H1 (cell line): ENCODE measurements around the gene SLC25A48. TPM values are rescaled to one million over a fixed set of nuclear protein-coding genes. Genes with fewer than 3 reads are reported as not detected.
A peak's percentile ranks its signal among the peaks of the same experiment; 100 is the strongest.

Experiments used
- CTCF ChIA-PET: fragments of 300-600 bp; sonication (Branson Sonifier 250); formaldehyde crosslinking; loops from one replicate; lab custom pipeline; 2021; ENCODE audit not compliant: partially characterized antibody; lab: Charles Lee
- POLR2A ChIA-PET: fragments of 300-600 bp; sonication (Branson Sonifier 250); formaldehyde crosslinking; loops from one replicate; lab custom pipeline; 2021; ENCODE audit warnings: inconsistent platforms; ENCODE audit not compliant: partially characterized antibody; lab: Charles Lee
- DNase-seq, 2 experiments: peaks; one replicate each; pipeline versions ENCODE4 v3.0.0 to v3.0.0-alpha.2; 2010 to 2022; ENCODE audit warnings: low spot score in 2 of 2, low read depth in 1 of 2, mixed read lengths in 1 of 2
- FAIRE-seq: peaks from 2 replicates; lab custom pipeline; 2011; peaks lifted over from hg19 to GRCh38; lab: Jason Lieb, UNC
- H2AFZ ChIP-seq: 2 replicates; pipeline ENCODE4 v1.8.1; 2012; ENCODE audit warnings: low read length, inconsistent platforms
- H2AK5ac ChIP-seq: 2 replicates; pipeline ENCODE4 v1.6.1; 2013; ENCODE audit warnings: low read depth, low read length
- H2BK120ac ChIP-seq: replicated peaks from 2 replicates; pipeline ENCODE3; 2013; ENCODE audit warnings: low read depth, low read length, inconsistent platforms
- H2BK12ac ChIP-seq: 2 replicates; pipeline ENCODE4 v1.6.1; 2013; ENCODE audit warnings: low read depth, low read length
- H2BK15ac ChIP-seq: 2 replicates; pipeline ENCODE4 v1.6.1; 2013; ENCODE audit warnings: low read length
- H2BK20ac ChIP-seq: 2 replicates; pipeline ENCODE4 v1.6.1; 2013; ENCODE audit warnings: low read length
- H2BK5ac ChIP-seq: 2 replicates; pipeline ENCODE4 v1.6.1; 2013; ENCODE audit warnings: low read depth, low read length
- H3K14ac ChIP-seq: 2 replicates; pipeline ENCODE4 v1.6.1; 2013; ENCODE audit warnings: inconsistent platforms; ENCODE audit not compliant: insufficient read length
- H3K18ac ChIP-seq: 2 replicates; pipeline ENCODE4 v1.6.1; 2013; ENCODE audit warnings: low read length; ENCODE audit errors: extremely low read depth
- H3K23ac ChIP-seq: 2 replicates; pipeline ENCODE4 v1.6.1; 2013; ENCODE audit warnings: inconsistent platforms; ENCODE audit not compliant: insufficient read length
- H3K23me2 ChIP-seq: 2 replicates; pipeline ENCODE4 v1.6.1; 2013; ENCODE audit warnings: low read depth, low read length
- H3K27ac ChIP-seq: 2 replicates; pipeline ENCODE4 v1.6.1; 2011; ENCODE audit warnings: low read depth, low read length, inconsistent platforms
- H3K27me3 ChIP-seq, 4 experiments: replicated peaks in 1 of 4; 1 replicate in 1 of 4; 2 replicates in 3 of 4; pipeline versions ENCODE4 v1.6.1 to v1.8.1; 2011 to 2013; ENCODE audit warnings: low read length in 3 of 4, mild to moderate bottlenecking in 3 of 4, inconsistent platforms in 2 of 4, mixed read lengths in 2 of 4, moderate library complexity in 1 of 4; ENCODE audit not compliant: control insufficient read depth in 3 of 4, insufficient read depth in 3 of 4; ENCODE audit errors: extremely low read depth in 1 of 4
- H3K36me3 ChIP-seq, 4 experiments: 2 replicates each; pipeline versions ENCODE4 v1.6.1 to v1.8.1; 2011 to 2013; ENCODE audit warnings: mild to moderate bottlenecking in 4 of 4, low read length in 3 of 4, moderate library complexity in 2 of 4, control low read depth in 1 of 4, inconsistent platforms in 1 of 4; ENCODE audit not compliant: insufficient read depth in 4 of 4, control insufficient read depth in 2 of 4
- H3K4ac ChIP-seq: replicated peaks from 2 replicates; pipeline ENCODE3; 2013; ENCODE audit warnings: low read length, low read depth, mixed read lengths, inconsistent platforms; ENCODE audit not compliant: insufficient read length
- H3K4me1 ChIP-seq, 4 experiments: replicated peaks in 1 of 4; 1 replicate in 1 of 4; 2 replicates in 3 of 4; pipeline versions ENCODE4 v1.6.1 to v1.8.1; 2011 to 2013; ENCODE audit warnings: low read length in 3 of 4, inconsistent platforms in 2 of 4, mixed read lengths in 1 of 4; ENCODE audit not compliant: insufficient read depth in 4 of 4, control insufficient read depth in 3 of 4
- H3K4me2 ChIP-seq, 2 experiments: 2 replicates each; pipeline versions ENCODE4 v1.6.1 to v1.8.1; 2011 to 2013; ENCODE audit warnings: low read depth in 2 of 2, low read length in 2 of 2, control low read depth in 1 of 2, inconsistent platforms in 1 of 2, mild to moderate bottlenecking in 1 of 2; ENCODE audit not compliant: insufficient read depth in 1 of 2
- H3K4me3 ChIP-seq, 4 experiments: fragments of 200-600, 300-600 bp in 1 of 4; sonication (generic), shearing (Covaris generic), sonication (Bioruptor Twin) in 1 of 4; 2 replicates each; pipeline versions ENCODE4 v1.5.1 to v1.8.1; 2011 to 2016; ENCODE audit warnings: low read length in 4 of 4, low read depth in 3 of 4, control low read depth in 2 of 4, inconsistent platforms in 2 of 4, mild to moderate bottlenecking in 2 of 4, mixed read lengths in 1 of 4, moderate library complexity in 1 of 4; ENCODE audit not compliant: insufficient read depth in 2 of 4; ENCODE audit errors: extremely low read depth in 1 of 4
- H3K56ac ChIP-seq: replicated peaks from 2 replicates; pipeline ENCODE3; 2013; ENCODE audit warnings: low read depth, mild to moderate bottlenecking, mixed read lengths, low read length, inconsistent platforms; ENCODE audit not compliant: insufficient read length
- H3K79me1 ChIP-seq: 2 replicates; pipeline ENCODE4 v1.6.1; 2013; ENCODE audit warnings: low read depth, low read length, control low read depth
- H3K79me2 ChIP-seq, 2 experiments: 2 replicates each; pipeline versions ENCODE4 v1.6.1 to v1.8.1; 2012 to 2013; ENCODE audit warnings: low read length in 2 of 2, mild to moderate bottlenecking in 2 of 2, inconsistent platforms in 1 of 2; ENCODE audit not compliant: insufficient read depth in 2 of 2, control insufficient read depth in 1 of 2
- H3K9ac ChIP-seq, 4 experiments: replicated peaks in 1 of 4; 1 replicate in 1 of 4; 2 replicates in 3 of 4; pipeline versions ENCODE4 v1.6.1 to v1.8.1; 2011 to 2013; ENCODE audit warnings: low read depth in 3 of 4, low read length in 3 of 4, control low read depth in 2 of 4, mild to moderate bottlenecking in 2 of 4, moderate library complexity in 2 of 4, inconsistent platforms in 1 of 4; ENCODE audit errors: extremely low read depth in 1 of 4
- H3K9me3 ChIP-seq, 2 experiments: 2 replicates each; pipeline versions ENCODE4 v1.6.1 to v1.8.1; 2012 to 2013; ENCODE audit warnings: mild to moderate bottlenecking in 2 of 2, moderate library complexity in 2 of 2, control low read depth in 1 of 2, inconsistent platforms in 1 of 2, low read depth in 1 of 2, low read length in 1 of 2, mixed read lengths in 1 of 2; ENCODE audit not compliant: insufficient read depth in 2 of 2
- H4K20me1 ChIP-seq, 2 experiments: replicated peaks in 1 of 2; 2 replicates each; pipeline versions ENCODE3 to v1.8.1; 2011 to 2013; ENCODE audit warnings: inconsistent platforms in 2 of 2, low read length in 2 of 2, mild to moderate bottlenecking in 1 of 2; ENCODE audit not compliant: insufficient read depth in 2 of 2, control insufficient read depth in 1 of 2
- H4K5ac ChIP-seq: 2 replicates; pipeline ENCODE4 v1.6.1; 2013; ENCODE audit warnings: low read length, low read depth, mixed read lengths, inconsistent platforms; ENCODE audit not compliant: insufficient read length
- H4K8ac ChIP-seq: 2 replicates; pipeline ENCODE4 v1.8.0; 2013; ENCODE audit warnings: mild to moderate bottlenecking, moderate library complexity, low read length, inconsistent platforms; ENCODE audit not compliant: insufficient read depth; ENCODE audit errors: extremely low read depth
- H4K91ac ChIP-seq: replicated peaks from 2 replicates; pipeline ENCODE3; 2013; ENCODE audit warnings: low read length, mixed read lengths, inconsistent platforms; ENCODE audit not compliant: insufficient read length
- CBX5 ChIP-seq: fragments of 300-800, 300-1000 bp; sonication (generic); IDR thresholded peaks from 2 replicates; pipeline ENCODE4 v1.7.1; 2016; ENCODE audit warnings: antibody characterized with exemption, low read length, low read depth
- CHD2 ChIP-seq: IDR thresholded peaks from 2 replicates; pipeline ENCODE4 v1.6.1; 2012; ENCODE audit warnings: low read length, improper control_type of control experiment
- MAFK ChIP-seq: IDR thresholded peaks from 2 replicates; pipeline ENCODE4 v1.6.1; 2012; ENCODE audit warnings: low read depth, mild to moderate bottlenecking, improper control_type of control experiment, low read length
- RAD21 ChIP-seq, 2 experiments: IDR thresholded peaks in 1 of 2; conservative IDR thresholded peaks in 1 of 2; 2 replicates each; pipeline ENCODE4 v1.6.1; 2011; ENCODE audit warnings: low read depth in 2 of 2, low read length in 2 of 2, improper control_type of control experiment in 1 of 2, inconsistent platforms in 1 of 2, mild to moderate bottlenecking in 1 of 2, moderate library complexity in 1 of 2
- TEAD4 ChIP-seq: IDR thresholded peaks from 2 replicates; pipeline ENCODE4 v1.6.1; 2012; ENCODE audit warnings: low read depth, low read length, inconsistent platforms, mixed read lengths
- WGBS, 2 experiments: shearing (Covaris generic) in 1 of 2; methylation state at CpG; one replicate each; pipeline versions ENCODE4 v1.1.6 to v1.1.7; 2013 to 2015; ENCODE audit warnings: low lambda C conversion rate in 2 of 2, mixed read lengths in 2 of 2, inconsistent platforms in 1 of 2, low coverage in 1 of 2, missing lambda C conversion rate in 1 of 2; ENCODE audit not compliant: insufficient replicate concordance in 2 of 2, insufficient coverage in 1 of 2, insufficient read length in 1 of 2; ENCODE audit errors: extremely low coverage in 1 of 2, missing lambda C conversion rate in 1 of 2; 5-methylcytosine and 5-hydroxymethylcytosine counted together
- polyA plus RNA-seq, 7 experiments: library from polyadenylated mRNA; depleted of rRNA in 3 of 7; stranded (reverse) in 5 of 7; unstranded in 2 of 7; fragments of >200 nt in 5 of 7; fragments of 200-250 nt in 2 of 7; gene quantifications; 1 replicate in 5 of 7; 2 replicates in 1 of 7; 4 replicates in 1 of 7; pipeline versions ENCODE4 v1.2.1 to v1.2.3, GENCODE V29; 2011 to 2013; ENCODE audit warnings: missing spikeins in 2 of 7, mixed read lengths in 2 of 7
- total RNA-seq: library from RNA; stranded (reverse); fragmentation: NEBNext Ultra II Directional; extraction: Animal tissue kit (Norgen Biotek cat#: 25700); gene quantifications from 2 replicates; pipeline ENCODE4 v1.2.1, GENCODE V29; 2021

The SLC25A48 gene
- total and polyA plus RNA-seq, 2 of the 8 experiments (the other 6 are each of a cell fraction or from before 2014, with no cell fraction given), result 1.3 to 1.8 TPM

GRCh38 chr5:135832941-135833920, 1.2 kb upstream of the SLC25A48 start:
- Histone ChIP-seq H2AK5ac (no peak overlapping the region), H3K4me2 (no peak overlapping the region; a peak in 1 of 4 replicates), H3K4ac (no peak overlapping the region), H3K9ac (no peak overlapping the region), H2BK12ac (no peak overlapping the region), H2BK5ac (no peak overlapping the region), H3K56ac (no peak overlapping the region), H3K23ac (no peak overlapping the region), H2AFZ (no peak overlapping the region), H2BK15ac (no peak overlapping the region), H3K36me3 (no peaks in the 10 kb centered on the region), H3K4me3 (no peak overlapping the region), H4K91ac (no peak overlapping the region), H2BK20ac (no peak overlapping the region), H3K79me1 (no peaks in the 10 kb centered on the region), H3K27me3 (peaks cover 8 to 44% (median 32%) of the 10 kb centered on the region in 4 experiments), H3K18ac (no peak overlapping the region), H4K8ac (no peak overlapping the region; the same call in 1 of the 2 replicates), H3K14ac (no peak overlapping the region), H3K4me1 (peaks cover 0 to 5% (median 1%) of the 10 kb centered on the region in 4 experiments; a peak in 2 of 7 replicates), H3K9me3 (peaks cover under 1 to 1% of the 10 kb centered on the region in 2 experiments; a peak in 1 of 4 replicates), H4K5ac (no peak overlapping the region), H3K79me2 (no peaks in the 10 kb centered on the region), H2BK120ac (no peak overlapping the region), H3K23me2 (peaks cover 9% of the 10 kb centered on the region; the same call in 1 of the 2 replicates), H3K27ac (no peak overlapping the region), H4K20me1 (no peaks in the 10 kb centered on the region)
- ChIA-PET CTCF (interaction anchor here (0.6 to 13.3 kb wide), 26 partner anchors 11 to 381 kb away, joined by 3 to 335 read pairs (median 6); partner anchors contain the start of genes CXCL14, NEUROG1 and TIFAB), POLR2A (no interaction called here)
- FAIRE-seq (no peak), DNase-seq (peak in 1 of 2 experiments; percentile 33)
- TF ChIP-seq TEAD4 (no peak), CBX5 (no peak), RAD21 (IDR thresholded peaks at IDR 0.05 in 1 of 2, conservative IDR thresholded peaks at IDR 0.05 in 1 of 2; ENCODE audit: low read depth in 2 of 2, low read length in 2 of 2) (no peak), MAFK (no peak), CHD2 (no peak)
- 84% methylated on average over 14 of the region's 14 CpGs; no CpG with 5 or more reads in 1 of the 2 experiments for WGBS, 2 experiments
